ENCODE results near the gene CABCOCO1. TPM values are rescaled to one million over a fixed set of nuclear protein-coding genes. Genes with fewer than 3 reads are reported as not detected.

The CABCOCO1 gene
- total and polyA plus RNA-seq, 11 donors = 0.19 to 1.5 (median 1.1) TPM; not detected in 8

- Histone ChIP-seq H3K27ac (no peak overlapping the region), H3K4me1 (peaks cover 0 to 6% (median 0%) of the 10 kb centered on the region in 12 donors), H3K9me3 (no peaks in the 10 kb centered on the region), H3K27me3 (peaks cover 0 to 14% (median 2%) of the 10 kb centered on the region in 9 donors), H3K4me3 (no peak overlapping the region), H3K36me3 (no peaks in the 10 kb centered on the region)
- no peak for ATAC-seq
- TF ChIP-seq POLR2A (IDR thresholded peaks at IDR 0.05) = no peak
- no peak for TF ChIP-seq CTCF (IDR thresholded peaks at IDR 0.05)
- no peak for DNase-seq
- intact Hi-C loops (cut with DNase I) = no loop called here
These were observed 45.5 kb upstream of the CABCOCO1 start for GRCh38 chr10:61617180-61617579.

GRCh38 chr10:61617586-61617985 lies 45.1 kb upstream of the CABCOCO1 start:
- WGBS, 4 donors = 88 to 92% (median 90%) methylated on average over 5 of the region's 5 CpGs
- DNase-seq (no peak), ATAC-seq (no peak)
- peaks cover 0 to 14% (median 2%) of the 10 kb centered on the region in 9 donors for H3K27me3 ChIP-seq
- intact Hi-C loops (cut with DNase I) = no loop called here
- H3K36me3 ChIP-seq = no peaks in the 10 kb centered on the region
- no peaks in the 10 kb centered on the region for H3K9me3 ChIP-seq
- H3K27ac ChIP-seq = no peak overlapping the region
- H3K4me3 ChIP-seq = no peak overlapping the region
- peaks cover 0 to 5% (median 0%) of the 10 kb centered on the region in 12 donors for H3K4me1 ChIP-seq
- no peak for TF ChIP-seq POLR2A (IDR thresholded peaks at IDR 0.05)
- TF ChIP-seq CTCF (IDR thresholded peaks at IDR 0.05) = no peak

- Histone ChIP-seq H3K9me3 (no peaks in the 10 kb centered on the region), H3K27me3 (peaks cover 0 to 14% (median 2%) of the 10 kb centered on the region in 9 donors), H3K27ac (no peak overlapping the region), H3K36me3 (no peaks in the 10 kb centered on the region), H3K4me1 (peaks cover 0 to 6% (median 0%) of the 10 kb centered on the region in 12 donors), H3K4me3 (no peak overlapping the region)
- TF ChIP-seq CTCF (IDR thresholded peaks at IDR 0.05) = no peak
- TF ChIP-seq POLR2A (IDR thresholded peaks at IDR 0.05) = no peak
- intact Hi-C loops (cut with DNase I) = no loop called here
- 68 to 86% (median 81%) methylated on average over 2 of the region's 2 CpGs for WGBS, 4 donors
- ATAC-seq (no peak), DNase-seq (no peak)
These were observed 44.3 kb upstream of the CABCOCO1 start for GRCh38 chr10:61618388-61618961.

GRCh38 chr10:61620506-61620905 lies 42.2 kb upstream of the CABCOCO1 start:
- no peak overlapping the region for H3K4me3 ChIP-seq
- ATAC-seq (no peak), DNase-seq (no peak)
- H3K9me3 ChIP-seq = no peaks in the 10 kb centered on the region
- intact Hi-C loops (cut with DNase I) = no loop called here
- TF ChIP-seq POLR2A (IDR thresholded peaks at IDR 0.05) (no peak), CTCF (IDR thresholded peaks at IDR 0.05) (no peak)
- H3K36me3 ChIP-seq = no peaks in the 10 kb centered on the region
- peaks cover 0 to 6% (median 0%) of the 10 kb centered on the region in 12 donors for H3K4me1 ChIP-seq
- H3K27me3 ChIP-seq = peaks cover 0 to 14% (median 2%) of the 10 kb centered on the region in 9 donors
- H3K27ac ChIP-seq = no peak overlapping the region

Measured in heart left ventricle (tissue), 16 donors.